Brain pericyte (primary cell): ENCODE results near the gene IGF2BP3.

Experiments used
- DNase-seq: peaks from one replicate; pipeline ENCODE4 v3.0.0-alpha.2; 2012; ENCODE audit warnings: low read depth, low spot score

IGF2BP3 gene

DNA sequence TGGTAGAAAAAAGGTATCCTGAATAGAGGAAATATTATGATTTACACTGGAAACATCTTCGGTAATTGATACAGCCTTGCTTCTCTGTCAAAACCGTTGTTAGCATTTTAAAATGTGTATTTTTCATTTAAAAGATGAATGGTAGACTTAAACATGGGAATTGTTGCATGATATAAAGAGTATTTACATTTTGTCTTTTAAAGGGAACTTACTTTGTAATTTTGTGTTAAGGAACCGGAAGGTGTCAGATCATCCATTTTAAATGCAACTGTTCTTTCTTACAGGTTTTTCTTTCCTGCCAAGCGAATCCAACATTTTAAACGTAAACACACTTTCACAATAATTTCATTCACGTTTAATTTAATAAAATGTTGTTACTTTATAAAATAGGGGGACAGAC lies 1.8 kb upstream of the IGF2BP3 start:
- no peak for DNase-seq

DNA sequence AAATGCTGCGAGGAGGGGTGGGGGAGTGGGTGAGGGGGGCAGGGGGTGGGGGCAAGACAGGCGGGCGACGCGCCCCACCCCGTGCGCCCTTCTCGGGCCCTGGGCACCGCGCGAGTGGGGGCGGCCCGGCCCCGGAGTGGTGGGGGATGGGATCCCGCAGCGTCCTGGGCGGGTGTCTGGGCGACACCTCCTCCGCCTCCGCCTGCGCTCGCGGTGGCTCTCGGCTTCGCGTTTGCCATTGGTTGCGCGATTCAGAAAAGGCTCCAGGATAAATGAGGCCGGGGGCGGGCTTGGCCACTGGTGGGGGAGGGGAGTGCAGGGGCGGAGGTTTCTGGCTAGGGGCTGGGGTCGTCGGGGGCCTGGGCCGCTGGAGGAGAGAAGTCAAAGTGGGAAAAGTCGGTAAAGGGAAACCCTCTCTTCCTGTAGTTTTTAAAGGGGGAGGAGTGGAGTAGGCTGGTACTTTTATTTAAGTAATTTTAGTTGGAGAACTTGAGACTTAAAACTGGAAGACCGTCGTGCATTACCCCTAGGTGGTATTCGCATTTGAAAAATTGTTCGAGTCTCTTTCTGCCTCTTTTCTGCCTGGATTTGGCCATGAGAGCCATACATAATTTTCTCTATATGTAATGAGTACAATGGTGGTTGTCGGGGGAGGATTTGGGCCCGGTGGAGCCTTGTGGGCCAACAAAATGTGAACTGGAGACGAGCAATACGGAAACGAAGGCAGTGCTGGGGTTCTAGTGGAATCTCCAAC lies 992 bp upstream of the IGF2BP3 start:
- DNase-seq = no peak

DNA sequence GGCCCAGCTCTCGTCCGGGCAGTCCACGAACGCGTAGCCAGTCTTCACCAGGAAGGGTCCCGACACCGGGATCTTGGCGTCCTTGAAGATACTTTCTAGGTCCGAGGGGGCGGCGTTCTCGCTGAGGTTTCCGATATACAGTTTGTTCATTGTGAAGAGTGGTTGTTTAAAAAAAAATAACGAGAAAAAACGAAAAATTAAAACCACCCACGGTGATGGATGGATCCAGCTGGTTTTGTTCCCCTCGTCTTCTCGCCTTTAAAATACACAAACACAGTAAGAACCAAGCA lies 385 bp downstream of the IGF2BP3 start:
- DNase-seq = no peak

DNA sequence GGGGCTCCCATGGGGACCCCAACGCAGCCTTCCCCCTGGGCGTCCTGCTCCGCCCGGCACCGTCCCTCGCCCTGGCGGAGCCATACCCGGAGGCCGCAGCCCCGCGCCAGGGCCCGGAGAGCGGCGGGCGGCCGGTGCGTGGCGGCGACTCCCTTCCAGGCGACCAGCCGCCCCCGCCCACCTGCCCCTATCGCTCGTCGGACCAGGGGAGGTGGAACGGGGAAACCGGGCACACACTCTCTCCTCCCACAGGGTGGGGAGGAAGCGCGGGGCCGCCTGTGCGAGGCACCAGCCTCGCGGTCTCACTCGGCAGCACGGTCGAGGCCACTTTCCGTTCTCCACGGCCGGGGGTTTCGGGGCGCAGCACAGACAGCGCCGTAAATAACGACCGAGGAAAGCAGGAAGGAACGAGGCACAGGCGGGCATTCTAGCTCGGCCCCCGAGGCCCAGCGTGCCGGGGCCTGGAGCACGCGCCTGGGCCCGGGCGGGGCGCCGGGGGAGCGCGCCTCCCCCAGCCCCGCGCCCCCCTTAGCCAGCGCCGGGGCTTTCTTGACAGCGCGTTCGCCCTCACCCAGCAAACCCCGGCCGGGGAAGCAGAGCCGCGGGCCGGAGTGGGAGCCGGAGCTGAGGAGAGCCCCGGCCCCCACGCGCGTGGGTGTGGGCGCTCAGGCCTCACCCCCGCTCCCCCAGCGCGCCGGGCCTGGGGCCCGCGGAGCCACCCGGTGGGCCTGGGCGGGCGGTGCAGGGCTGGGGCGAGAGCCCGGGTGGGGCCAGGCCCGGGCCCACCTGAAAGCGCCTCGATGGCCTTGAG lies 936 bp downstream of the IGF2BP3 start:
- DNase-seq = no peak

DNA sequence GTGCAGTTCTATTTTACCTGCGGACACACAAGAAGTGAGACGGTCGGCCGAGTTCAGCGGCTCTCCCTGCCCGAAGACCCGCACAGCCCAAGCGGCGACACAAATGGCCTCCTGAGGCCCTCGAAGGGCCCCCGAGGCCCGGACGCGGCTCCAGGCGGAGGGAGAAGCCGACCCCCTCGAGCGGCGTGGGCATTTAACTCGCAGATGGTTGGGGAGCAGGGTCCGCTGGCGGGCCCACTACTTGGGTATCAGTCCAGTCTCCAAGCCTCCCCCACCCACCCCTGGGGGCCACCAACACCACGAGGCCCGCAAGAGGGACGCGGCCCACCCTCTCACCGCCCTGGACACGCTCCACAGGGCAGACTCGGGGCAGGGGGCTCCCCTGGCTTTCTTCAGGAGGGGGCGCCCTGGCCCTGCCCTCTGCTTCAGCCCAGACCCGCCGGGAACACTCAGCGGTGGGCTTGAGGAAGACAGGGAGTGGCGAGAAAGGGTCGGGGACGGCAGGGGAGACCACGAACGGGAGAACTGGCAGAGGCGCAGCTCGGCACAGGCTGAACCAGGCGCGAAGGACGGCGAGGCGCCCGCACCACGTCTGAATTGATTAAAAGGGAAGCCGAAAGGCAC lies 1.7 kb downstream of the IGF2BP3 start:
- no peak for DNase-seq

DNA sequence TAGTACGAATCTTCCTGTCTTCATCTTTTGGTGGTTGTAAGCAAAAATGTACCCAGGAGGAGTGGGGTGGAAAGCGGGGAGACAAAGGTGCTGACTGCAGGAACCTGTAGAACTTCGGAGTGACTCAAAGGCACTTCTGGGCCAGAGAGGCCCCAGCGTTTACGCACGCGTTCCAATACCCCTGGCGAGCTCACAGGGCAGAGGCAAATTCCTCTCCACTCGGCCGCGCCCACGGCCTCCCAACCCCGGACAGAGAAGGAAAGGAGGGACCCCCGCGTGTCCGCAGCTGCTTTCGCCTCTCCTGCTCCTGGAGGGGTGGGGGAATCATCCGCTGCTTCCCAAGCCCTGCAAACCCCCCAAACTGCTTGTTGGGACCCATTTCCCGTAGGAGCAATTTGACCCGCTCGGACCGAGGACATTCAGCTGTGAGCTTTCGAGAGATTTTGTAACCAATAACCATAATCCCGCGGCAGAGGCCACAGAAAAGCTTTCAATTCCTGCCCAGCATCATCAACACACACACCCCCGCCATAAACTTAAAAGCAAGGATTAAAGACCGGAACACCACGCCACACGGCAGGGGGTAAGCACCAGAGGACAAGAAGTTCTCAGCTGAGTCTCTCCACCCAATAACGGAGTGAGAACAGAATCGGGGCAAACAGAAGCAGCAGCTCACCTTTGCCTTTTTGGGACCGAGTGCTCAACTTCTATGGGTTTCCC lies 2.3 kb downstream of the IGF2BP3 start:
- DNase-seq = no peak

DNA sequence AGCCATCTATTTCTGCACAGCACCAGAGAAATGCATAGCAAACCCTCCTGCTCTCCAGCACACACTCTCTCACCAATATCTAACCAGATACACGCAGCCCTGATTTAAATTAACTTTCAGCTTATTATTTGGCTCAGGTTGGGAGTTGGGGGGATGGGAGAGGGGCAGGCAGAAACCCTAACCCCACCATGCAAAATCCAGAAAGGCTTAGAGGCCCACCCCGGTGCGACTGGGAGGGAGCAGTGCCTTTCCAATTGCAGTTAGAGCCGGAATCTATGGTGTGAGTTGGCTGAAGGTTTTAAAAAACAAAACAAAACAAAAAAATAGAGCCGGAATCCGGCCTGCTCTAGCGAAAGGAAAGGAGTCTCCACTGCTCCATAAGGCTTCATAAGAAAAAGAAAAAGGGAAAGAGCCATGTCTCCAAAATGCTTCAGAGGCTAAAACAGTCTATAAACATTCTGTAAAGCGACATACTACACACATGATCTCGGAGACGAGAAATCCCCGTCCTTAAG lies 2.9 kb downstream of the IGF2BP3 start:
- DNase-seq = no peak

DNA sequence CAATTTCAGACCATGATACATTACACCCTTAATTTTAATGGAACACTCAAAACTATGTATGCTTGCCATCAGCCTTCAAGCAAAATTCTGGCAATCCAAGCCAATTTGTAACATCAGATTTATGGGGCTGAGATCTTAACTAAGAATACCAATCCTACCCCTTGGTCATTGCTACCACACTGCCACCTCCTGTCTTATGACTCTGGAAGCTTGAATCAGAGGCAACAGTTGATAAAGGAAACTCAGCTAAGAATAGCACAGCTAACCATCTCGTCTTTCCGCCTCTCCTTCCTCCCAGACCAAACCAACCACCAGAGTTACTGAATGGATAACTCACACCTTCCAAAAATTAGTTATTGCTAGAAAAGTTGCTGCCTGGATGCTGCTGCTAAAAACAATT lies 7.4 kb downstream of the IGF2BP3 start:
- DNase-seq = no peak

DNA sequence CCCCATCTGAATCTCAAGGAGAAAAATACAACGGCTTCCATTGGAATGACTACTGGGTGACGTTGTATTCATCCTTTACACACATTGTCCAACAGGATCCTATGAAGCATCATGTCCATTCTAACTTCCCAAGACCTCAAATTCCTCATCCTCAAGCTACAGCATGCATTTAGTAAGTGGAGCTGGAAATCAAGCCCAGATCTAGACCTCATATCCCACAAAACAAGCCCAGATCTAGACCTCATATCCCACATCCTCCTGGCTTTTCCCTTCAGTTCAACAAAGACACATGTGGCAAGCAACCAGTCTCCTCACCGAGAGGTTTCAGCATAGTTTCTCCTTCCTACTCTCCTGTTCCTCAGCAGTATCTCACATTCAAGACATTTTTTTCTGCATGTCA lies 12.2 kb downstream of the IGF2BP3 start:
- DNase-seq = no peak

DNA sequence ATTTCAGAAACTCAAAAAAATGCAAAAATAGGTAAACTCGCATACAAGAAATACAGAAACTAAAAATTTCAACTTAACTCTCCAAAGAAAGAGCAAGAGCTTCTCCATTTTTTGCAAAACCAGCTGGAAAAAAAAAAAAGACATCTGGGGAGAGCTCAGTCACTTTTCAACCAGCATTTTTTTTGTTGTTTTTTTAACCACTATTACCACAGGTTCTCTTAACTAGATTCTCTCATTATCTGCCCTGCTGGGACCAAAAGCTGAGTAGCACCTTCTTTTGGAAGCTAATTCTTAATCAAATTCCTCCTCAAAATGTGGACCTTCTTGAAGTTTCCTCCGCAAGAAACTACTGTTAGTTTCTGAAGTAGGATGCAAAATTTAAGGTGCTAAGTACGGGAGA lies 14.2 kb downstream of the IGF2BP3 start:
- DNase-seq = no peak

DNA sequence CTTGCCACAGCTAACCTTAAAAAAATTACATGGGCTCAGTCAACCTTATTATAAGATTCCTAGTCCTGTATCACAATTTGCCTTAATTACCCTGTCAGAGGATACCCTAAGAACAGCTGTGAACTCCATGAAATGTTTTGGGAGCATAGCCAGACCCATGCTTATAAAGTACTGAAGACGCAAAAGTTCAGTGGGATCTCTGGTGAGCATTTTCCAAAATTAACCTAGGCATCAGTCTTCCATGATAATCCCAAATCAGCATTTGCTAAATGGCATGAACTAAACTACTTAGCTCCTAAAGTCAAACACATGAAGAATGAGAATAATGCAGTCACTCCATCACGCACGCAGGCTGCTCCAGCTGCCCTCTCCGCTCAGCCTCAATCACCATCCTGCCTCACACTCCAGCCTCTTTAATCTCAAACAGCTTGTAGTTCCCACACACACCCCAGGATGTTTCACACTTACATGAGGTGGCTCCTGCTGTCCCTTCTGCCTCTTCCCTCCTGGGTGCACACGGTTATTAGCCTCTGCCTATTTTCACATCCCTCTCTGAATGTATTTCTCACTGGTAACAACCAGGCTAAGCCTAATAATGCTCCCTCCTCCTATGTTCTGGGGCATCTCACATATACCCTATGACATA lies 15.3 kb downstream of the IGF2BP3 start:
- no peak for DNase-seq

DNA sequence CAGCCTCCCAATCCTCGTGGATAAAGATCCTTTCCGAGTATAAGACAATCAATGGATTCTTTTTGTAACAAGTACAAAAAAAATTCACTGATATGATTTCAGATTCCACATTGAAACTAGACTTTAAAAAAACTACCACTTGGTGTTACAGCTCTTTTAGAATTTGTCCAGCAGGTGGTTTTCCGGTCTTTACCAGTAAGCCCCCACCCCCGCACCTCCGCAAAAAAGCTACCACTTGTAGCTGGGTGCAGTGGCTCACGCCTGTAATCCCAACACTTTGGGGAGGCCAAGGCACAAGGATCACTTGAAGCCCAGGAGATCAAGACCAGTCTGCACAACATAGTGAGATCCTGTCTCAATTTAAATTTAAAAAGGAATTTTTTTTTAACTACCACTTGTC lies 19.8 kb downstream of the IGF2BP3 start:
- DNase-seq = no peak

DNA sequence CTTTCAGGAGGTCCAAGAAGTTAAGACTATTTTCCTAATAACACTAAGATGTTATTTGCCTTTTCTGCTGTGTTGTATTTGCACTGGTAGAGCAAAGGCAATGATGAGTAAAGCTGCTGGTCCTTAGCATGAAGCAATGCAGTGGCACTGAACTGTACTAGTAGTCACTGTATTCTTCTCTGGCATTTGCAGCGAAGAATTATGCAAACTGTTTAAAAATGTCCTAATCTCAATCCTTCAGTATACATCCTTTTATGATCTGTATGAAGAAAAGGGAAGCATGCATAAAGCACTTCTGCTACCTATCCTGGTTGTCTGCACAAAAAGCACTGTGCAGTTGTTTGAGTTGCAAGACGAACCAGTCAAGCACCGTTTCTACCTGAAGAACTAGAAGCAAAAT lies 20.4 kb downstream of the IGF2BP3 start:
- no peak for DNase-seq

DNA sequence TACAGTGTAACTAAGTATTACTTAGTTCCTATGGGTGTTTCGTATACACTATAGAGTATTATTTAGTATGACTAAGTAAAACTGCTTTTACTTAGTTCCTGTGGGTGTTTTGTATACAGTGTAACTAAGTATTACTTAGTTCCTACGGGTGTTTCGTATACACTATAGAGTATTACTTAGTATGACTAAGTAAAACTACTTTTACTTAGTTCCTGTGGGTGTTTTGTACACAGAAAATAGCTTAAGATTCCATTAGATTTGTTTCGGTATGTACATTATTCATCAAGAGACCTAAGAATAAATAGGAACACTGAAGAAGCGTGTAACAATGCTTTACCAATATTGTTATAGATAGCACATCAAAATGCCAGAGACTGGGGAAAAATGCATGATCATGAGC lies 25.0 kb downstream of the IGF2BP3 start:
- no peak for DNase-seq

DNA sequence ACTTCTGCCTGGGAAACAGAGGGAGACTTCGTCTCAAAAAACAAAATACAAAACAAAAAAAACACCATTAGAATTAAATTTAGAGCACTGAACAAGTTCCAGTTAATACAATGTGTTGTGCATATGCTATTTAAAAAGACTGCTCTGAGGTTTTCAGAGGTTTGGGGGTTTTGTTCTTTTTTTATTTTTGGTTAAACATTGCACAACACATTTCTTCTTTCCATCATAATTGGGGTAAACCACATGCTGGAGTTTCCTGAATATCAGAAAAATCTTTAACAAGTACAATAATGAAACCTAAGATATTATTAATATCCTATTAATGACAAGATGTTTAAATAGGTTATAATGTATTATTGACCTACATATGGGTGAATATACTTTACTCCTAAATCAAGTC lies 26.3 kb downstream of the IGF2BP3 start:
- DNase-seq = no peak

DNA sequence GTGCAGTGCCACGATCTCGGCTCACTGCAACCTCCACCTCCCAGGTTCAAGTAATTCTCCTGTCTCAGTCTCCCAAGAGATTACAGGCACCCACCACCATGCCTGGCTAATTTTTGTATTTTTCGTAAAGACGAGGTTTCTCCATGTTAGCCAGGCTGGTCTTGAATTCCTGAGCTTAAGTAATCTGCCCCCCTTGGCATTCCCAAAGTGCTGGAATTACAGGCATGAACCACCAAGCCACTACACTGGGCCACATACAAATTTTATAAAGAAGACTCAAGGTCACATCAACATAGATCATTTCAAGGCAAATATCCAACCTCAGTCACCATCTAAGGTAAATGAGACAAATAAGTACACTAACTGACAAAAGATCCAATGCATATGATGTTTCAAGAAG lies 32.1 kb downstream of the IGF2BP3 start:
- no peak for DNase-seq

DNA sequence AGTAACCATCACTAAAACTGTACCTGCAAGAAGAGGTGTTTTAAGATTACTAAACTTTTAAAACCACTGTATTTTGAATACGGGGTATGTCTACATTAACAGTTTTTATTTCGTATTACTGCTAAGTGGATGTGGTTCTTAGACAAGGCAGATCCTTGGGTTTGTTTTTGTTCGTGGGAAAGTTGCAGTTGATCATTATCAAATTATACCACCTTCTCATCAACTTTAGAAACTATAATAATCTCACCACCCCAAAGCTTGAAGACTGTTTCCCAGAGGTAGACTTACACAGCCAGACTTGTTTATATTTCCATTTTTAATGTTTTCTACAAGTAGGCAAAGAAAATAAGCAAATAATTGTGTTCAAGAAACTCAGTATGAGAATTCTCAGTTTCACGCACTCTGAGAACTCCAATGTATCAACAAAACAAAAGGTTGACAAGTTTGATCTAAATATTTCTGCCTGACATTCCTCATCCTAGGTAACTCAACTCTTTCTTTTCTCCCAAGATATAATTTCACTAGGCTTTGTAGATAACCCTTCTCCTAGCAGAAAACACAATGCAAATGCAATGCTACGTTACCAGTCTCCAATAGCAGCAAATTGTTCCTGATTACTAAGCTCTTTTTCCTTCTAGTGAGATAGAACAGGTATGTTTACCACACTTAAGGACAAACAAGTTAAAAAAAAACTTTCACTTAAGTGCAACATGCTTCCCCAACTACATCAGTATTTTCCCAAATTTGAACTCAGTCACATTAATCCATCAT lies 36.0 kb downstream of the IGF2BP3 start:
- no peak for DNase-seq

DNA sequence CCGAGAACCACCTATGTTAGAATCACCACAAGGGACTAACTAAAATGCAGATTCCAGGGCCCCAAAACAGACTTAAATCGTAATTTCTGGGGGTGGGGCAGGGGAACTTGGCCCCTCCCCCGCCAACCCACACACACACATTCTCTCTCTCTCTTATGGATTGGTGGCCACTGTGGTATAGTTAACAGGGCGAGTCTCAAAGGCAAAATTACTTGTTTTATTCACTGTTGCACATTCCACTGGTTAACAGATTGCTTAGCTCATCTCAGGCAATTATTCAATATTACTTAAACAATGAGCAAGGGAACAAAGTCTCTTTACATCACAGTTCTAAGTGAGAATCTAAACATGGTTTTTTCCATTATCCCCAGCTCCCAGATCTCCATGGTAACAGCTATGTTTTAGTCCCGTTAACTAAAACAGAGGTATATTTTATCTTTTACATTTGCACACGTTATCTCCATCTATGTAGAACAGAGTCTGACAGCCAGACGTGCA lies 38.5 kb downstream of the IGF2BP3 start:
- no peak for DNase-seq

DNA sequence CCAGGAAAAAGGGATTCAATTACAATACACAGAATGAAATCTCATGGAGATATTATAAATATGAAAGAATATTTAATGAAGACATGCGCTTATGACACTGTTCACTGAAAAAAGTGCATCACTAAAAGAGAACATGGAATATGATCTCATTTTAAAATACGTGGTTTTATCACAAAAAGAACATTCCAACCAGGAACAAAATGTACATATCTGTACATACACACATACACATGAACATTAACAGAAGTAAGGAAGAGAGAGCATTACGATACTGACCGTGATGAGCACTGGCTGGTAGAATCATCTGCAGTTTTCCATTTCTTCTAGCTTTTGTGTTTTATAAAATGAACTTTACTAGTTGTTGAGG lies 39.4 kb downstream of the IGF2BP3 start:
- no peak for DNase-seq

DNA sequence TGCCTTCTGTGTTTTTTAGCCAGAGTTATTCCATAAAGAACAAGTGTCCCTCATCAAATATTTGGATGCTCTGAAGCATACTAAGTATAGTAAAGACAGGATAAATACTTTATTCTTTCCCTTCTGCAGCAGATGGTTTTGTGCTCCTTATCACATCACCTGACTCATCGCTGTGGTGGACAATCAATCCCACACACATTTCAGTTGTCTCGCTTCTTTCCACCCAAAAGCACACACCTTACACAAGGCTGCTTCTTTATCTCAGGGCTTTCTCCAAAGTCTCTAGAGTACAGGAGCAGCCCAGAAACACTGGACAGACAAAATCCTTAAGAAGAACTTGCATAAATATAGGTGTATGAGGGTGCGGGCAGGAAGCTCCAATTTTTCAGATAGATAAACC lies 43.4 kb downstream of the IGF2BP3 start:
- no peak for DNase-seq

DNA sequence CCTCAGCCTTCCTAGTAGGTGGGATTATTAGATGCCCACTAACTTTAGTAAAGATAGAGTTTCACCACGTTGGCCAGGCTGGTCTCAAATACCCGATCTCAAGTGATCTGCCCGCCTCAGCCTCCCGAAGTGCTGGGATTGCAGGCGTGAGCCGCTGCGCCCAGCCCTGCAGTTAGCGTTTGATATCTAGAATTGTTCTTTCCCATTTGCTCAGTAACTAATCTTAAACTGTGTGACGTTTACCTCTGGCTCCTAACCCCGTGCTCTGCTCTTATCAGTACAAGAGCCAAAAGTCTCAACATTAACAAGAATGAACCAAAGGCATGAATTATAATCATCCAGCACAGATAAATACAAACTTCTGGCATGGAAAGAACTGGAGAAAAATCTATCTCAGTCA lies 47.4 kb downstream of the IGF2BP3 start:
- no peak for DNase-seq
